NCI-H1436 treated with DMSO at 0.1 percent for 48 hours (cell line): ENCODE data around the gene TMBIM1.
"Not testable (repeated sequence)": the region's sequence is repeated elsewhere in the genome, so short reads cannot be mapped to it uniquely, and the experiment has no call there.

Experiments used
- DNase-seq: peaks from one replicate; lab custom pipeline; 2025; lab: John Stamatoyannopoulos, UW

TMBIM1 gene

DNA sequence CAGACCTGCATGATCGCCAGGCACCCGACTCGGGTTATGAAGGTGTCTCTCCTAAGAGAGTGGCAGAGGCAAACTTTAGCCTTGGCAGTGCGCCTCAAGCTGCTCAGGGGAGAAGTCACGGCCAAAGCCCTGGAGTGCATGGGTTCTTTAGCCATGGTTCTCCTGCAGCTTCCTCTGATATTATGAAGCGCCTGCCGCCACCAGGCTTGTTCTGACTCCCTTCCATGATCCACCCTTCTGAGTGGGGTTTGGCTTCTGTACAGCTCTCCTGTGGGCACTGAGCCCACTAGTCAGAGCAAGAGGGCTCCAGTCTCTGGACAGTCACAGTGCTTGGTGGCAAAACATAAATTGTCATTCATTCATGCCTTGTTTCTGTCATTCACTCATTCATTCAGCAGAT lies 25.9 kb upstream of the TMBIM1 start:
- DNase-seq = no peak

DNA sequence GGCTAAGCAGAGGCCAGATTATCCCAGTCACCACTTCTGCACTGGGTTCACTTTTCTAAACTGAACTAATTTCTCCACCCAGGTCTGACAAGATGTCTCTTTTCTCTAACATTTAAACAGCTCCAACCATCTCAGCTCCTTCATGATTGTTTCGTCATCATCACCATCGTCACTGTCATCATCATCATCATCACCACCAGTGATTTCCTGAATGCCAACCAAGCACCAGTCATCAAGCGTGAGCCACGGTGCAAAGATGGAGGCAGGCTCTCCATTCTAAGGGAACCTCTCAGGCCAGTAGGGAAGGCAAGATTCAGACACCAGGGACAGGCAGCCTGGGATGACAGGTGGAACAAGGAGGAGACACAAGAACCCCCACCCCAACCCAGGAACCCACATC lies 25.5 kb upstream of the TMBIM1 start:
- no peak for DNase-seq

DNA sequence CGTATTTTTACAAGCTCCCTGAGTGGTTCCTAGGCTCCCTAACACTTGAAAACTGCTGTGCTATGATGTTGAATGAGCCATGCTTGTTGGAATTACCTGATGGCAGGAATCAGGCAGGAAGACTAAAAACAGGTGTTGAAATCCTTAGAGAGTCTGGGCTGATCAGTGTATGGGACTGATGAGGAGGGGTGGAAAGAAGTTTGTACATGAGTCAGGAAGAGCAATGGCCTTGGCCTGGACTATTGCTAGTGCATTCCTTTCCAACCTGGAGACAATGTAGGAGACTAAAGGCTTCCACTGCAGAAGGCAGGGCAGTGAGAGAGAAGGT lies 25.0 kb upstream of the TMBIM1 start:
- no peak for DNase-seq

DNA sequence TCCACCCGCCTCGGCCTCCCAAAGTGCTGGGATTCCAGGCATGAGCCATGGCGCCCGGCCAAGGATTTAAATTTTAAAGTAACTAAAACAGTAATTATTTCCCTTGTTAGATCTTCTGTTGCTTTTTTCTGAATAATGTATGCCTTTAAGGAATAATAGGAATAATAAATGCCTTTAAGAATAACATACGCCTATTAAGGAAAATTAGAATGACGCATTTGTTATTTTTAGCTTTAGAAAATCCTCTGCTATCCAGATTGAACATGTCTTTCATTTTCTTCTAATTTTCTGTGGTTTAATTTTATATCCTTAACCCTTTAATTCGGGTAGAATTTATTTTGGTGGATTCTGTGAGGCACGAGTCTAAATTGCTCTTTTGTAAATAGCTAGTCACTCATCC lies 23.1 kb upstream of the TMBIM1 start:
- DNase-seq = no peak

DNA sequence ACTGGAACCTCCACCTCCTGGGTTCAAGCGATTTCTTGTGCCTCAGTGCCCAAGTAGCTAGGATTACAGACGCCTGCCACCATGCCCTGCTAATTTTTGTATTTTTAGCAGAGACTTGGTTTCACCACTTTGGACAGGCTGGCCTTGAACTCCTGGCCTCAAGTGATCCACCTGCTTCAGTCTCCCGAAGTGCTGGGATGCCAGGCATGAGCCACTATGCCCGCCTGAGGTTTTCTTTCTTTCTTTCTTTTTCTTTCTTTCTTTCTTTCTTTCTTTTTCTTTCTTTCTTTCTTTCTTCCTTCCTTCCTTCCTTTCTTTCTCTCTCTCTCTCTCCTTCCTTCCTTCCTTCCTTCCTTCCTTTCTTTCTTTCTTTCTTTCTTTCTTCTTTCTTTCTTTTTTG lies 22.5 kb upstream of the TMBIM1 start:
- DNase-seq = not testable (repeated sequence)

DNA sequence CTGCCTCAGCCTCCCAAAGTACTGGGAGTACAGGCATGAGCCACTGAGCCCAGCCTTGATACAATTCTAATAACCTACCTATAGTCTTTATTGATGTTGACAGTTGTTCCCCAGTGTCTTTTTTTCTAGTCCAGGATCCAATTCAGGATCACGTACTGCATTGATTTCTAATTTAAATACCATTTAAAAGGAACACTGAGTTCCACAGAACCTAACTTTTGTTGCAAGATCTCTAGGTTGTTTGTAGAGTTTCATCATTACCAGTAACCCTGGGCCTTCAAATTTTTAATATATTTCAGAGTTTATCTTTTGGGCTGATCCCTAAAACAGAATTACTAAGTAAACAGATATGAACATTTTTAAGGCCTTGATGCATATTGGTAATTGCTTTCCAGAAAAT lies 21.1 kb upstream of the TMBIM1 start:
- no peak for DNase-seq

DNA sequence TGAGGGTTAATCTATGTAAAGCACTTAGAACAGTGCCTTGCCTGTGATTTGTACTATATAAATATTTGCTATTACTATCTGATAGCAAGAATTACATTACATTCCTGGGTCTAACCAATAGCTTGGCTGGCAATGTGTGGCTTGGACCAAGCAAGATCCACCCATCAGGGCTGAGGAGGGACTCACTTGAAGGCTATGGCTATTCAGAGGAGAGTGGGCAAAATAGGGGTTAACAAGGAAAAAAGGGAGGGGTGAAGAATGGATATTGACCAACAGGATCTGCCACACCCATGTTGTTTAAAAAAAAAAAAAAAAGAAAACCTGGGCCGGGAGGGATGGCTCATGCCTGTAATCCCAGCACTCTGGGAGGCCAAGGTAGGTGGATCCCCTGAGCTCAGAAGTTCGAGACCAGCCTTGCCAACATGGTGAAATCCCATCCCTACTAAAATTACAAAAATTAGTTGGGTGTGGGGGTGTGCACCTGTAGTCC lies 20.0 kb upstream of the TMBIM1 start:
- no peak for DNase-seq

DNA sequence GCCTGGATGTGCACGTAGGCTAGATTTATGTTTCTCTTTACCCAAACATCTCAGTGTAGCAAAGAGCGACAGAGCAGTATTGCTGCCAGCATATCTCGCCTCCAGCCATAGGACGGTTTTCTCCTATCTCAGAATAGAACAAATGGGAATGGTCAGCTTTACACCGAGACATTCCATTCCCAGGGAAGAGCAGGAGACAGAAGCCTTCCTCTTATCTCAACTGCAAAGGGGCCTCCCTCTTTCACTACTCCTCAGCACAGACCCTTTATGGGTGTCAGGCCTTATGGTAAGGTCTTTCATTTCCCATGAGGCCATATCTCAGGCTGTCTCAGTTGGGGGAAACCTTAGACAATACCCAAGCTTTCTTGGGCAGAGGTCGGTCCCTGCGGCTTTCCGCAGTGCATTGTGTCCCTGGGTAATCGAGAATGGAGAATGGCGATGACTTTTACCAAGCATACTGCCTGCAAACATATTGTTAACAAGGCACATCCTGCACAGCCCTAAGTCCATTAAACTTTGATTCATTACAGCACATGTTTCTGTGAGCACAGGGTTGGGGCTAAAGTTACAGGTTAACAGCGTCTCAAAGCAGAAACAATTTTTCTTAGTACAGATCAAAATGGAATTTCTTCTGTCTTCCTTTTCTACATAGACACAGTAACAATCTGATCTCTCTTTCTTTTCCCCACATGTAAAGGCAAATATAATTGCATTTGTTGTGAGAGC lies 19.4 kb upstream of the TMBIM1 start:
- not testable (repeated sequence) for DNase-seq

DNA sequence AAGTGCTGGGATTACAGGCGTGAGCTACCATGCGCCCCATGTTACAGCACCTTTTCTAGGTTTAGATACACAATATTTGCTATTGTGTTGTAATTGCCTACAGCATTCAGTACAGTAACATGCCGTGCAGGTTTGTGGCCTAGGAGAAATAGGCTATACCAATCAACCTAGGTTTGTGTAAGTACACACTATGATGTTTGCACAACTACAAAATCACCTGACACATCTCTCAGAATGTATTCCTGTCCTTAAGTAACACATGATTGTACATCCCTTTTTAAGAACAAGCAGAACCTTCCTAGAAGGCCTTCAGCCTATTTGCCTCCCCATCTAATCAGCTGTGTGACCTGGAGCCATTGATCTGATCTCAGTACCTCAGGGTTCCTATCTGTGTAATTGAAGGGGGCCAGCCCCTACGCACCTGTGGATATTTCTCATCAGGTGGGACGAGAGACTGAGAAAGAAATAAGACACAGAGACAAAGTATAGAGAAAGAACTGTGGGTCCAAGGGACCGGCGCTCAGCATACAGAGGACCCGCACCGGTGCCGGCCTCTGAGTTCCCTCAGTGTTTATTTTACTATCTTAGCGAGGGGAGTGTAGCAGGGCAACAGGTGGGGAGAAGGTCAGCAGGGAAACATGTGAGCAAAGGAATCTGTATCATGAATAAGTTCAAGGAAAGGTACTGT lies 18.7 kb upstream of the TMBIM1 start:
- no peak for DNase-seq

DNA sequence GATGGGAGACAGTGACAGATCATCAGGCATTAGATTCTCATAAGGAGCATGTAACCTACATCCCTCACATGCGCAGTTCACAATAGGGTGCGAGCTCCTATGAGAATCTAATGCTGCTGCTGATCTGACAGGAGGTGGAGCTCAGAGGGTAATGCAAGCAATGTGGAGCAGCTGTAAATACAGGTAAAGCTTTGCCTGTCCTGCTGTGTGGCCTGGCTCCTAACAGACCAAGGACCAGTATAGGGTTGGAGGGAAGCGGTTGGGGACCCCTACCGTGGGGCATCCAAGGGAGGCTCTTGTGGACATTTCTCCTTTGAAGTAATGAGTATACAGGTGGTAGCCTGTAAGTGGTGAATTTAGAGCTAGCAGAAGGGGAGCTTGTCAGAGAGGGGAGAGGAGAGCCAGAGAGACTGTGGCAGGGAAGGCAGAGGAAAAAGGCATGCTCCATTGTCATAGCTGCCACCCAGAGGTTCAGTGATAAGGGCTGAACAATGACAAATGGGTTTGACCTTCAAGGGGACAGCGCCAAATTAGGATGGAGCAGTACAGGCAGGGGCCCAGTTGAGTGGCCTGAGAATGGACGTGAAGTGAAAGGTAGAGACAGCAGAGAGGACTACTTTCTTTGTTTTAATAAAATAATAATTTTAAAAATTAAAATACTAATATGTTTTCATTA lies 15.2 kb upstream of the TMBIM1 start:
- no peak for DNase-seq

DNA sequence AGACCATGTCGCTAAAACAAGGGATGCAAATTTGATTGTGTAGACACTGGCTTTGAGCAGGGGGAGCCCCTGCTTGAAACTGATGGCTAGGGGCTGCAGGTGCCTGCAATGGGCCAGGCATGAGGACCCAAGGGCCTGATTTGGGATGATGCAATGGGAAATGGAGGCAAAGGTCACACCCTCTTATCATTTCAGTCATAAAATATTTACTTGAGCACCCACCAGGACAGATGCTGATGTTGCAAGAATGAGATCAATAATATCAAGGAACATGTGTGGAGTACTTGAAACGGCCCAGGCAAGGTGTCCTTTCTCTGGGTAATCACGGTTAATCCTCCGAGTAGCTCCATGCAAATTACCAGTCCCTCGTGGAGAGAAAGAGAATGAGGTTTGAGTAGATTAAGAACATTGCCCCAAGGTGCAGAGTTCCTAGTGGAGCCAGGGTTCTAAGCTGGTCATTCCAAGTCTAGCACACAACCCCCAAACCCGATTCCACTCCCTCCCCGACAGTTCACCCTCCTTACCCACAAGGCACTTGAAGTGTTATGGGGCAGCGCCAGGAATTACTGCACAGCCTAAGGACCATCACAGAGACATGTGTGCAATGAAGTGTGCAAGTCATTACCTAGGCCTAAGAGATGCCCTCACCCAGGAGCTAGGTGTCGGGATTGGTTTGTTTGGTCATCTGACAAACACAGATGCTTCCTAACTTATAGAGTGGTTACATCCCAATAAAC lies 14.0 kb upstream of the TMBIM1 start:
- DNase-seq = no peak

DNA sequence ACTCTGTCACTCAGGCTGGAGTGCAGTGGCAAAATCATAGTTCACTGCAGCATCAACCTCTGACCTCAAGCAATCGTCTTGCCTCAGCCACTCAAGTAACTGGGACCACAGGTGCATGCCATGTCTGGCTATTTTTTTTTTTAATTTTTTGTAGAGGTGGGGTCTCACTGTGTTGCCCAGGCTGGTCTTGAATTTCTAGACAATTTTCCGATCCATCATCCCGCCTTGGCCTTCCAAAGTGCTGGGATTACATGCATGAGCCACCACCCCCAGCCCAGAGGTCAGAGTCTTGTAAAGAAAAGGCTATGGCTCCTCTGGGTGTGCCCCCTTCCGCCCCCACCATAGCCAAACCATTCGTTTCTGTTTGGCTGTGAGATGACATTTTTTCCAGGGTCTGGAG lies 13.1 kb upstream of the TMBIM1 start:
- DNase-seq = no peak

DNA sequence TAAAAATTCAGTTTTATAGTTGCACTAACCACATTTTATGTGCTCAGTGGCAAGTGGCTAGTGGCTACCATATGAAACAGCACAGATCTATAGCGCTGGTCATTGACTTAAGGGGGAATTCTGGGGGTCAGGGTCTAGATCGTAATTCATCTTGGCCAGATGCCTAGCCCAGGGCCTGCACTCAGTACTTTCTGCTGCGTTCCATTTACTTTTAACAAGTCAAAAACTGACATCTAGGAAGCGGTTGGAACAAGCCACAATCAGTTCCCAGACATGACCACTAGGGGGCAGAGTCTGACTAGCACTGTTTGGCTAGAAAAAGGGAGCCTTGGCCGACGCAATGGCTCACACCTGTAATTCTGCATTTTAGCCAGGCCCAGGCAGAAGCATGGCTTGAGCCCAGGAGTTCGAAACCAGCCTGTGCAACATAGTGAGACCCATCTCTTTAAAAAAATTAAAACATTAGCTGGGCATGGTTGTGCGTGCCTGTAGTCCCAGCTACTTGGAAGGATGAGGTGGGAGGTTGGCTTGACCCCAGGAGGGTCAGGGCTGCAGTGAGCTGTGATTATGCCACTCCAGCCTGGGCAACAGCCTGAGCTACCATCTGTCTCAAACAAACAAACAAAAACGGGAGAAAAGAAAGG lies 9.0 kb upstream of the TMBIM1 start:
- peak; percentile 32 for DNase-seq

DNA sequence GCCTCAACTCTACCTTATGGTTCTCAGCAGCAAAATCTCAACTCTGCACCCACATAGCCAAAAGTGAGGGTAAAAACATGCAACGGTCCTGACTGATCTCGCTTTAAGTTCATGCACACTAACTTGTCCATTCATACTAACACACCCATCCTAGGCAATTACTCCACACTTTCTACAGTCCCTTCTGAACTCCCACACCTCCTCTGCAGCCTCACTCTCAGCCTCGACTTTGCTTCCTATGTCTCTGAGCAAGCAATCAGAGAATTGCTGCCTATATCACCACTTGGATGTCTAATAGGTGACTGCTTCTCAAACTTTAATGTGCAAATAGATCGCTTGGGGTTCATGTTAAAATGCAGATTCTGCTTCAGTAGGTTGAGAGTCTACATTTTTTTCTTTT lies 7.8 kb upstream of the TMBIM1 start:
- no peak for DNase-seq

DNA sequence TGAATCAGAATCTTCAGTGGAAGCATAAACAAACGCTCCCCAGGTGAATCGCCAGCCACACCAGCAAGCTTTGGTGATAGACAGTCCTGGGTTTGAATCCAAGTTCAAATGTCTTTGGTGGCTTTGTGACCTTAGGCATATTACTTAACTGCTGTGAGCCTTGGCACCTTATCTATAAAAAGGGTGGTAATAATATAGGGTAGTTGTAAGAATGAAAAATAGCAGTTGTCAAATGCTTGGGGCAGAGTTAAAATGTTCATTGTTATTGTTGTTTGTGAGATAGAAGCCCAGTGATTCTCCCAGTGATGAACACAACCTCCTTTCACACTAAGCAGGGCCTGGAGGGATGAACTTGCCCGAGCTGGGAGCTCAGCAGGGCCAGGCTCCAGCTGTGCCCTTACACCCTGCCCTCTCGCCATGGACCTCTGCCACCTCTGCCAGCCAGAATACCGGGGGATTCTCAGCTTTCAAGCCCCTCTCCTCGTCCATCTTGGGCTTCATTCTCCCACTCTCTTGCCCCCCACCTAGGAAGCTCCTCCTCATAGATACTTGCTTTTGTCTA lies 6.1 kb upstream of the TMBIM1 start:
- DNase-seq = no peak

DNA sequence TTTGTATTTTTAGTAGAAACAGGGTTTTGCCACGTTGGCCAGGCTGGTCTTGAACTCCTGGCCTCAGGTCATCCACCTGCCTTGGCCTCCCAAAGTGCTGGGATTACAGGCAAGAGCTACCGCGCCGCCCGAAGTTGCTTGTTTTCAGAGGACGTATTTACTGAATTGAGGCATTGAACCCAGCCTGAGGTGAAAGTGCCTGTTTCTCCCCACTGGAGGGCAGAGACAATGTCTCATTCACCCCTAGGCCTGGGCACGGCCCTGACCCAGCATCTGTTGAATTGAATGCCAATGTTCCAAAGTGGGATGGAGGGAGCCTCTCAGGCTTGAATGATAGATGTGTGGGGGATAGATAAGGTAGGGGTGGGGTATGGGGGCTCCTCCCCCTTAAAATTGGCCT lies 4.5 kb upstream of the TMBIM1 start:
- no peak for DNase-seq

DNA sequence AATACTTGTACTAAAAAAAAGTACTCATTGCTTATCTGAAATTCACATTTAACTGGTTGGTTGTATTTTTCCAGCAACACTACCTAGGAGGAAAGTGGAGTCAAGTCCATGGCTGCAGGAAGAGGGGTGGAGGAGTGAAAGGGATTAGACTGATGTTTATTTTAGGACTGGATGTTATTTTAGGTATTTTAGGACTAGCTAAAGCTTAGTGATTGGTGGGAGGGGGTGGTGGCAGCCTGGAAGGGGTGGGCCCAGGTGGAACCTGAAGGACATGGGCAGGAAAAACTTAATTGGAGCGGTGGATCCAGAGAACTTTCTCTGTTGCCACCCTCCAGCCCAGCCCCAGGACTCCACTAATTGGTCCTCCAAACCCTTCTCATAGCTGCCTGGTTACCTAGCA lies 3.9 kb upstream of the TMBIM1 start:
- DNase-seq = no peak

DNA sequence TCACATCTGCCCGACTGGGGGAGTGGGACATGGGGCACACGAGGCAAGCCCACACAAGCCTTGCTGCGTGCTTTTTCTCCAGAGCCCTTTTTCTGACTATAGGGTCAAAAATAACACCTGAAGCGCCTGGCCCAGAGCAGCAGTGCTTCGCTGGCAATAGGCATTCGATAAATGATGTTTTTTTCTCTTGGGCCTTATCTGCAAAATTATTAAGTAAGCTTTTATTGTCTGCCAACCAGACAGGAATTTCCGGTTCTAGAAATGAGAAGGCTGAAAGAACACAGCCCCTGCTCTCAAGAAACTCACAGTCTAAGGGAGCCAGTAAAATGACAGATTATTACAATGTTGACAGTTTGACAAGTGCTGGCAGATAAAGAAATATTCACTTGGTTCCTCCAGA lies 2.7 kb upstream of the TMBIM1 start:
- DNase-seq = no peak

DNA sequence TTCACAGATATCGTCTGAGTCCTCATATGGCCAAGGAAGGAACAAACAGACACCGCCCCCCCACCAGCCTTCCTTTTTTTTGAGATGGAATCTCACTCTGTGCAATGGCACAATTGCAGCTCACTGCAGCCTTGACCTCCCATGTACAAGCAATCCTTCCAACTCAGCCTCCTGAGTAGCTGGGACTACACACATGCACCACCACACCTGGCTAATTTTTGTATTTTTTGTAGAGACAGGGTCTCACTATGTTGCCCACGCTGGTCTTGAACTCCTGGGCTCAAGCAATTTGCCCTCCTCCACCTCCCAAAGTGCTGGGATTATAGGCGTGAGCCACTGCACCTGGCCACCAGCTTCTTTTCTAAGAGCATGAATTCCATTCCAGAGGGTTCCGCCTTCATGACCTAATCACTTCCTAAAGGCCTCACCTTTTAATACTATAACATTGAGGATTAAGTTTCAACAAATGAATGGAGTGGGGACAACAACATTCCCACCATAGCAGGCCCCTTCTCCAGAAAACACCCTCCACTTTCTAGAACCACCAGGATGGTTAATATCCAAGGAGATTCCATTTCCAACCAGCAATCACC lies 2.2 kb upstream of the TMBIM1 start:
- no peak for DNase-seq

DNA sequence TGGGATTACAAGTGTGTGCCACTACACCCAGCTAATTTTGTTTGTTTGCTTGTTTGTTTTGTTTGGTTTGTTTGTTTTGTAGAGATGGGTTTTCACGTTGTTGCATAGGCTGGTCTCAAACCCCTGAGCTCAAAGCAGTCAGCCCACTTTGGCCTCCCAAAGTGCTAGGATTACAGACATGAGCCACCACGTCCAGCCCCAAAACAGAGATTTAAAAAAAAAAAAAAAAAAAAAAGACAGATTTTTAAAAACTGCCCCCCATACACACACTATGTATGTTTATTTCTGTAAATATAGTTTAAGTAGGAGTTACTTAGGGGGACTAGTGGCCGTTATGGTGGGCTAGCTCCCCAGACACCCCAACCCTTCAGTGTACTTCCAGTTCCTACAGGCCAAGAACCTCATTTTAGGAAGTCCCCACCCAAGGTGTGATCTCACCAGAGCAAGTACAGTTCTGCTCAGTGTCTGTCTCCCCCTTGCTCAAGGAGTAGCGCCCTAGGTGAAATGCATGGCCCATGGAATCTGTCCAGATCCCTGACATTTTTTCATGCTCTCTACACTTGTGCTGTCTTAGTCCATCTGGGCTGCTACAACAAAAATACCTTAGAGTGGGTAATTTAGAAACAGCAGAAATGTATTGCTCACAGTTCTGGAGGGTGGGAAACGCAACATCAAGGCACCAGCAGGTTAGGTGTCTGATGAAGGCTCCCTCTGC lies 1.6 kb upstream of the TMBIM1 start:
- no peak for DNase-seq
